HUES64 (cell line): ENCODE results near the gene C11orf42.

Experiments used
- H3K27ac ChIP-seq: 2 replicates; pipeline ENCODE4 v1.7.0; 2013; ENCODE audit warnings: low read depth, low read length, inconsistent platforms
- H3K27me3 ChIP-seq: 2 replicates; pipeline ENCODE4 v1.6.1; 2013; ENCODE audit warnings: mild to moderate bottlenecking, low read length; ENCODE audit not compliant: insufficient read depth
- H3K36me3 ChIP-seq: 2 replicates; pipeline ENCODE4 v1.6.1; 2013; ENCODE audit warnings: mild to moderate bottlenecking, low read length; ENCODE audit not compliant: insufficient read depth
- H3K4me1 ChIP-seq: 2 replicates; pipeline ENCODE4 v1.6.1; 2013; ENCODE audit warnings: mild to moderate bottlenecking, low read length, moderate library complexity; ENCODE audit not compliant: insufficient read depth
- H3K4me3 ChIP-seq: 2 replicates; pipeline ENCODE4 v1.5.1; 2013; ENCODE audit warnings: mild to moderate bottlenecking, low read length, moderate library complexity
- H3K9ac ChIP-seq: 2 replicates; pipeline ENCODE4 v1.6.1; 2013; ENCODE audit warnings: mild to moderate bottlenecking, low read depth, low read length
- H3K9me3 ChIP-seq: 2 replicates; pipeline ENCODE4 v1.6.1; 2013; ENCODE audit warnings: low read depth, low read length; ENCODE audit not compliant: insufficient read depth
- WGBS: fragments of 150-250, 120-280 bp; methylation state at CpG from one replicate; pipeline ENCODE4 v1.1.7; 2013; ENCODE audit warnings: missing lambda C conversion rate; 5-methylcytosine and 5-hydroxymethylcytosine counted together

C11orf42 gene

DNA sequence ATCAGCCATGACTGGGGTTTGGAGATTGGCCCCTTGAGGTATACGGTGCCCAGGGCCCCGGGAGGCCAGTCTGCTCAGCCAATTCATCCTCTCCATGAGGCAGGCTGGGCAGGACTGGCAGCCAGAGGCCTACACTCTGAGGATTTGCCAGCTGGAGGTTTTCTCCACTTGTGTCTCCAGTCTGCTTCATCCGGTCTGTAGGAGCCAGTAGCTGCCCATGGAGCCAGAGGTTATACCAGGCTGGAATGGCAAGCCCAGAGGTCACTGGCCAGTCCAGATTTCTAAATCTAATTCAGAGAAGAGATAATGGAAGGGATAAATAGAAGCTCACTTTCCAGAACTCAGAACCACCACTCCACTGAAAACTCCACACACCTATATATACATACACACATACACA, 19.1 kb downstream of the C11orf42 start:
- Histone ChIP-seq H3K4me1 (no peaks in the 10 kb centered on the region), H3K4me3 (no peak overlapping the region), H3K9me3 (no peaks in the 10 kb centered on the region), H3K27me3 (no peaks in the 10 kb centered on the region), H3K9ac (no peak overlapping the region), H3K36me3 (peaks cover 49% of the 10 kb centered on the region), H3K27ac (no peak overlapping the region)
- WGBS: 96% methylated on average over 3 of the region's 3 CpGs

DNA sequence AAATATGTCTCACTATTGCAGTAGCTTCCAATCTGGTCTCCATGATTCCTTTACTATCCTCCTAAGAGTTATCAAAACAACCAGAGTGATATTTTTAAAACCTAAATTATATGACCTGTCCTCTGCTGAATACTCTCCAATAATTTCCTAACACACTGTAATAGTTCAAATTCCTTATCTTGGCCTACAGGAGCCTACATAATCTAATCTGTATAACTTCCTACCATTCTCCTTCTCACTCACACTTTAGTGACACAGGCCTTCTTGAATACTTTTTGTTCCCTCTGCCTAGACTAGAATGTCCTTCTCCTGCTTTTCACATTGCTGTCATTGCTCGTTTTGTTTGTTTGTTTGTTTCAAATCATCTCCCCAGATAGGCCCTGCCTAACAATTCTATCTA, 19.7 kb downstream of the C11orf42 start:
- Histone ChIP-seq H3K4me3 (no peak overlapping the region), H3K36me3 (peaks cover 43% of the 10 kb centered on the region)
- 91% methylated on average over 1 of the region's 1 CpG for WGBS

DNA sequence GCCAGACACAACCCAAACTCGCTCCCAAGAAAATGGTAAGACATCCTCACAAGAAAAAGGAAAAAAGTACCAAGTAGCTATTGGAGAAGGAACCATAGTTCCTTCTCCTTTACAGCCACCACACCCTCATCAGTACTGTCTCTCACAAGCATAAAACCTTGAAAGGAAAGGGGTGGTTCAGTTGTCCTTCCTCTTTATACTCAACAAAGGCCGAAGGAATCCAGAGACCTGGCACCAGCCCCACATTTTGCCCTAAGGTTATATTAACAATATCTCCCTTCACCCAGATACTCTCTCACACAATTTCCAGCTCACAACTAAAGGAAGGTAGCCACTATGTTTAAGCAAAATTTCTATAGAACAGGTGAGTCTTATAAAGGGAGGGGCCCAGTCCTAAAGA, 20.5 kb downstream of the C11orf42 start:
- Histone ChIP-seq H3K27ac (no peak overlapping the region), H3K9ac (no peak overlapping the region), H3K4me3 (no peak overlapping the region), H3K9me3 (no peaks in the 10 kb centered on the region), H3K36me3 (peaks cover 34% of the 10 kb centered on the region), H3K27me3 (no peaks in the 10 kb centered on the region), H3K4me1 (no peaks in the 10 kb centered on the region)
- 94% methylated on average over 2 of the region's 2 CpGs for WGBS

More for the DNA sequence above, 19.7 kb downstream of the C11orf42 start:
- Histone ChIP-seq H3K4me1 (no peaks in the 10 kb centered on the region), H3K9ac (no peak overlapping the region), H3K27ac (no peak overlapping the region), H3K27me3 (no peaks in the 10 kb centered on the region), H3K9me3 (no peaks in the 10 kb centered on the region)

DNA sequence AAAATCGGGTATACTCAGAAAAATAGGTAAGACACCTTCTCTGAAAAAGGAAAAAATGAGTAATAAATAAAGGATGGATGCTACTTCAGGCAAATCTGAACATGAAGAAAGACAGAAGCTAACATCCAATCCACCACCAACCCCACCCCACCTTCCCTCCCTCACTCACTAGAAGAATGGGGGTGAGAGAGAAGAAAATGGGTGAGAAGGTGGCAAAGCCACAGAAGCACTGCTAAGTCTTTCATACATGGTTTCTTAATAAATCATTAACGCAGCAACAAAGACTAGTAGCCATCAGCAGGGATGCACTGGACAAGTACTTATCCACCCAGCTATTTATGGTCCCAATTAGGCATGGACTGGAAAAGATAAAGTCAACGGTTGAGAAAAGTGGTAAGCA, 23.2 kb downstream of the C11orf42 start:
- no peaks in the 10 kb centered on the region for H3K9me3 ChIP-seq
- 62% methylated on average over 3 of the region's 3 CpGs for WGBS
- no peak overlapping the region for H3K9ac ChIP-seq
- H3K27ac ChIP-seq: no peak overlapping the region
- H3K4me3 ChIP-seq: no peak overlapping the region
- no peaks in the 10 kb centered on the region for H3K27me3 ChIP-seq
- no peaks in the 10 kb centered on the region for H3K4me1 ChIP-seq
- H3K36me3 ChIP-seq: peaks cover 8% of the 10 kb centered on the region

DNA sequence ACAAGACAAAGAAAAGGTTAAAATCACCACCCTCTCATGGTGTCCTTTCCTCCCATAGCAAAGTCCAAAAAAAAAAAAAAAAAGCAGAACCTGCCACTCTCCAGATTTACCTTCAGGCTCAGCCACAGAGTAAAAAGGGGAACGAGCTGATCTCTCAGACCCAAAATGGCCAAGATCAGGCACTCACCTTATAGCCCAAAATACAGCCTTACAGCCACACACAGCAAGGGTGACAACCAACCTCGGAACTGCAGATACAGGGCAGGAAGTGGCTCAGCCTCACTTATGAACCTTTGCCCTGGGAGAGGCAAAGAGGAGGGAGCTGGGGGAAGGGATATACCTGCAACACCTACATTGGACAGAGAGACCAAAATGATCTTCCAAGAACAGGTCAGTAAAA, 24.6 kb downstream of the C11orf42 start:
- Histone ChIP-seq H3K4me1 (no peaks in the 10 kb centered on the region), H3K27ac (no peak overlapping the region), H3K27me3 (no peaks in the 10 kb centered on the region), H3K4me3 (no peak overlapping the region), H3K36me3 (no peaks in the 10 kb centered on the region; the same call in 1 of the 2 replicates), H3K9ac (no peak overlapping the region), H3K9me3 (no peaks in the 10 kb centered on the region)
- WGBS: 66% methylated on average over 2 of the region's 2 CpGs

DNA sequence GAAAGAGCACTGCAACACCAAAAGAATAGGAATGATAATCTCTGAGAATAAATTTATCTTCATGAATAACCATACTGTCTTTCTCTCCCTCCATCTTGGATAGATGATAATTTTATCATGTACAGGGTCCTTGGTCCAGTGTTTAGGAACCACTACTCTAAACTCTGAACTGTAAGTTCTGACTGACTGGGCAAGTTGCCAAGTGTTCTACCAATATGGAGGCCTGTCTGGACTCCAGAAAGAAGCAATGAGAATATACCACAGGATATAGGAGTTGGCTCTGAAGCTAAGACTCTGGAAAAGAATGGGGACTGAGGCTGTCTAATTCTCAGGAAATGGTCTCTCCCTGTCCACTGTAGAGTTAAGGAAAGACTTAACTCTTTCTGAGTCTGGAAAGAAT, 27.5 kb downstream of the C11orf42 start:
- H3K4me1 ChIP-seq: no peaks in the 10 kb centered on the region
- no peaks in the 10 kb centered on the region for H3K27me3 ChIP-seq
- H3K9ac ChIP-seq: no peak overlapping the region
- peak overlapping the region; percentile 5; the same call in 1 of the 2 replicates for H3K4me3 ChIP-seq
- H3K36me3 ChIP-seq: no peaks in the 10 kb centered on the region
- H3K9me3 ChIP-seq: no peaks in the 10 kb centered on the region
- no peak overlapping the region for H3K27ac ChIP-seq

DNA sequence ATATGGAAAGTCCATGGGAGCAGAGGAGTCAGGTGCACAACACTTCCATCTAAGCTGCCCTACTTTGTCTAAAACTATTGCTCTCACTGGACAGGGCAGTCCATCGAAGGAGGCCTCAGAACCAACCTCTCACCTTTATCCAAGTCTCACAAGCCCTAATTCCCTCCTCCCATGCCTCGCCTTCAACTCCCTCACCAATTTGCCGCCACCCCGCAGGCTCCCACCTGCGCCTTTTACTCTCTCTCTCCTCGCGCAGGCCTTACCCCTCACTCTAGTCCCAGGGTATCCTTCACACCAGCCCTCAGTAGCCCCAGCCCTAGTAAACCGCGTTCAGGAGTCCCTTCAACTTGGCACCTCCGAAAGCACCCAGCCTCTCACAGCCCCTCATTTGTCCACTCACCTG, 28.6 kb downstream of the C11orf42 start:
- WGBS: 2% methylated on average over 10 of the region's 10 CpGs
- H3K27ac ChIP-seq: peak overlapping the region; percentile 36

DNA sequence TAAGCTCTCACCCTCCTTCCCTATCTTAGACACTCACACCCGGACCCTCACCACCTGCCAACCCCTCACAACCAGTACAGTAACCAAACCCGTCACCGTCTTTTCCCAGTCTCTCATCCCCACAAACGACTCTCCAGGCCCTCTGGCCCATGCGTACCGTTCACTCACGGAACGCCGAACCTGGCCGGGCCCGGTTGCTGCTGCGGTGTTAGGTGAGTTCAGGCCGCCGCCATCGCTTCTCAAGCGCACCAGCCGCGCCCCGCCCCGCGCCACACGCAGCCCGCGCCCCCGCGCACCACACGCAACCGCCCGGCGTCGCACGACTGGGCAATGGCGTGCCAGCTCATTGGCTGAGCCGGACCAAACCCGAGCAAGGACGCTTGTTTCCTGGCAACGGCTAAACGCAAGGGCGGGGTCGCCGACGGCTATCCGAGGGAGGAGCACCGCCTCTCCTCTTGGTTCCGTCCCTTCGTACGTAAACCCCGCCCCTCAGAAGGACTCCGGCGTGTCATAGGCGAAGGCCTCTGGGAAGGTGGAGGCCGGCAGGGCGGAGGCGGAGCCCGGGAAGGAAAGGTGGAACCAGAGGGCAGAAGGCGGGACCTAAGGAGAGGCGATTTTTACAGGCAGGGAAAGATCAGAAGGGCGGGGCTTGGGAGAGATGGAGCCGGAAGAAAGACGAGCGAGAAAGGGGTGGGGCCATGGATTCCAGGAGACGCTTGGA, 29.2 kb downstream of the C11orf42 start, which contains the start of gene FHIP1B:
TSS of gene FHIP1B (minus strand) at position 250 of the 721 bp plus-strand sequence. CDS start 10,120 bp downstream, outside the sequence.
- peak within 1 kb of the TSS; percentile 83 for H3K9ac ChIP-seq
- H3K9me3 ChIP-seq: no peaks in the 10 kb centered on the region
- no peaks in the 10 kb centered on the region for H3K27me3 ChIP-seq
- H3K36me3 ChIP-seq: no peaks in the 10 kb centered on the region
- WGBS: under 1% methylated on average over 62 of the region's 62 CpGs
- no peaks in the 10 kb centered on the region for H3K4me1 ChIP-seq
- H3K4me3 ChIP-seq: peak within 1 kb of the TSS; percentile 97
- H3K27ac ChIP-seq: peak within 1 kb of the TSS; percentile 64

More for the DNA sequence above, 28.6 kb downstream of the C11orf42 start:
- Histone ChIP-seq H3K36me3 (no peaks in the 10 kb centered on the region), H3K9ac (peak overlapping the region; percentile 83), H3K4me3 (peak overlapping the region; percentile 97), H3K9me3 (no peaks in the 10 kb centered on the region), H3K27me3 (no peaks in the 10 kb centered on the region), H3K4me1 (no peaks in the 10 kb centered on the region)

DNA sequence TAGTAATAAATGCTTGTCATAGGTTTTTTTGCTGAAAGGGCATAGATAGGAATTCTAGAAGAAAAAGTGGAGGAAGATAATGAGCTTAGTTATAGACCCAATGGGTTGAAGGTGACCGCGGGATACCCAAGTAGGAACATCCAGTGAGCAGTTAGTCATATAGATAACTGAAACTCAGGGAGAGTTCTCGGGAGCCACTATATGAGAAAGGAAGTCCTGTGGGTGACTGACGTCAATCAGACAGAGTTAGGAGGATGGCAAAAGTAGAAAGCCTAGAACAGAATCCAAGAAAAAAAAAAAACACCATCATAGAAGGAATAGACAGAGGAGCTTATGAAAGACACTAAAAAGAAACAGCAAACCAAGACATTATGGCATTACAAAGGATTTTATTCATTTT, 31.9 kb downstream of the C11orf42 start:
- H3K27ac ChIP-seq: no peak overlapping the region
- no peaks in the 10 kb centered on the region for H3K9me3 ChIP-seq
- no peaks in the 10 kb centered on the region for H3K27me3 ChIP-seq
- no peaks in the 10 kb centered on the region for H3K36me3 ChIP-seq
- no peaks in the 10 kb centered on the region for H3K4me1 ChIP-seq
- 89% methylated on average over 4 of the region's 4 CpGs for WGBS
- no peak overlapping the region for H3K9ac ChIP-seq
- no peak overlapping the region for H3K4me3 ChIP-seq

DNA sequence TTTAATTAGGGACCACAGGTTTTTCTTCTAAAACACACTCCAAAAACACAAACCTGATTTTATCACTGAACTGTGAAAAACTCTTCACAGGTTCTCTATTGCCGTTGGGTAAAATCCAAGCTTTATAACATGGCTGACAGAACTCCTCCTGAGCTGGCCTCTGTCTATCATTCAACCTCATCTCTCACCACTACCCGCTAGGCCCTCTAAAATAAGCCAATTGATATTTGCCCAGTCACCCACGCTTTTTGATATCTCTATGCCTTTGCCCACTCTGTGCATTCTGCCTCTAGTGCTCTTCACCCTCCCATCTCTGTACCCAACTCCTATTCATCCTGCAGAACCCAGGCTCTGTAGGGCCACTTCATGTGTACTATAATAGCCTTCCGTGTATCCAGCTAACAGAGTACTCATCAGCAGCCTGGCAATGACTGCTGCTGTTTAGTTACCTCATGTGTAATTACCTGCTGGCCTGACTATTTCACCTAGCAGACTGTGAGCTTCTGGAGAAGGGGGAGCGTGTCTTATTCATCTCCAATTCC, 32.5 kb downstream of the C11orf42 start:
- H3K27ac ChIP-seq: no peak overlapping the region
- H3K4me3 ChIP-seq: no peak overlapping the region
- H3K9ac ChIP-seq: no peak overlapping the region
- H3K9me3 ChIP-seq: no peaks in the 10 kb centered on the region
- H3K27me3 ChIP-seq: no peaks in the 10 kb centered on the region
- WGBS: 89% methylated on average over 4 of the region's 5 CpGs
- no peaks in the 10 kb centered on the region for H3K36me3 ChIP-seq
- no peaks in the 10 kb centered on the region for H3K4me1 ChIP-seq

DNA sequence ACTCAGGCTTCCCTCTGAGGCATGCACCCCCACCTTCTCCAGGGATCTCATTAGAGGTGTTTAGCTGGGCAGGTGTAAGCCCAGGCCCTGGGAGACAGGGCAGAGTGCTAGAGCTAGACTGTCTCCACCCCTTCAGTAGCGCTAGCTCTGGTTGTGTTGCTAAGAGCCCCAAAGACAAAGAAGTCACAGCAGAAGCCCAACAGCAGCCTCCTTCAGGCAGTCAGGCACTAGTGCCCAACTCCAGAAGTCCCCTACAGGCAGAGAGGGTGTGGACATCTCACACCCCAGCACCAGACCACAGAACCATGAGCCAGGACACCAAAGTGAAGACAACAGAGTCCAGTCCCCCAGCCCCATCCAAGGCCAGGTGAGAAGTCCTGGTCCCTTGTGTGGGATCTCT, 33.5 kb downstream of the C11orf42 start, which contains the start of gene CNGA4:
TSS of gene CNGA4 (plus strand) at position 188 of the 400 bp plus-strand sequence. CDS start at position 306, 118 bp downstream.
- H3K4me3 ChIP-seq: no peak within 1 kb of the TSS
- WGBS: 90% methylated on average over 1 of the region's 1 CpG
- no peaks in the 10 kb centered on the region for H3K36me3 ChIP-seq
- H3K9me3 ChIP-seq: no peaks in the 10 kb centered on the region
- H3K9ac ChIP-seq: no peak within 1 kb of the TSS
- no peak within 1 kb of the TSS for H3K27ac ChIP-seq
- H3K4me1 ChIP-seq: no peaks in the 10 kb centered on the region
- no peaks in the 10 kb centered on the region for H3K27me3 ChIP-seq
